Stimulated activated naive B cell treated with anti-CD40 and anti-IgM and Interleukin-4, amounts not matched to agents 10 μg/mL and 1 μg/mL and 100 μg/mL, for 72 hours (primary cell): ENCODE measurements around the gene CCZ1.
A peak's percentile ranks its signal among the peaks of the same experiment; 100 is the strongest.
"Not testable (repeated sequence)": the region's sequence is repeated elsewhere in the genome, so short reads cannot be mapped to it uniquely, and the experiment has no call there.

Experiments used
- ATAC-seq, 2 donors: fragments of 150-1000 bp; cut with Tn5 transposase; replicated peaks; 2 replicates each; pipeline ENCODE4 v1.10.0; 2021; ENCODE audit warnings: moderate library complexity in 1 of 2
- DNase-seq: peaks from one replicate; pipeline ENCODE4 v3.0.0; 2021
- H3K27ac Mint-ChIP-seq: one replicate; pipeline ENCODE4 v1.8.0; 2022; ENCODE audit warnings: mild to moderate bottlenecking, mixed read lengths
- H3K27me3 Mint-ChIP-seq, 2 donors: one replicate each; pipeline ENCODE4 v1.8.0; 2022; ENCODE audit warnings: mixed read lengths in 2 of 2
- H3K36me3 Mint-ChIP-seq, 2 donors: one replicate each; pipeline ENCODE4 v1.8.0; 2022; ENCODE audit warnings: mixed read lengths in 2 of 2, mild to moderate bottlenecking in 1 of 2
- H3K4me1 Mint-ChIP-seq, 2 donors: one replicate each; pipeline ENCODE4 v1.8.0; 2022; ENCODE audit warnings: mixed read lengths in 2 of 2, mild to moderate bottlenecking in 1 of 2
- H3K4me3 Mint-ChIP-seq, 2 donors: one replicate each; pipeline ENCODE4 v1.8.0; 2022; ENCODE audit warnings: mild to moderate bottlenecking in 2 of 2, mixed read lengths in 2 of 2, moderate library complexity in 1 of 2
- H3K9me3 Mint-ChIP-seq, 2 donors: one replicate each; pipeline ENCODE4 v1.8.0; 2022; ENCODE audit warnings: mixed read lengths in 2 of 2, mild to moderate bottlenecking in 1 of 2

Gene CCZ1

GRCh38 chr7:5934945-5935450 lies 36.5 kb downstream of the CCZ1 start:
- not testable (repeated sequence) for H3K36me3 Mint-ChIP-seq, DNase-seq, H3K4me3 Mint-ChIP-seq, H3K27ac Mint-ChIP-seq, ATAC-seq, H3K27me3 Mint-ChIP-seq, H3K9me3 Mint-ChIP-seq, H3K4me1 Mint-ChIP-seq

GRCh38 chr7:5963205-5963604 lies 64.7 kb downstream of the CCZ1 start:
- not testable (repeated sequence) for H3K9me3 Mint-ChIP-seq, H3K27me3 Mint-ChIP-seq, H3K27ac Mint-ChIP-seq, H3K4me1 Mint-ChIP-seq, ATAC-seq, H3K36me3 Mint-ChIP-seq, DNase-seq, H3K4me3 Mint-ChIP-seq

GRCh38 chr7:5963810-5964209 lies 65.3 kb downstream of the CCZ1 start:
- not testable (repeated sequence) for H3K4me1 Mint-ChIP-seq, H3K4me3 Mint-ChIP-seq, H3K36me3 Mint-ChIP-seq, ATAC-seq, H3K27ac Mint-ChIP-seq, H3K9me3 Mint-ChIP-seq, DNase-seq, H3K27me3 Mint-ChIP-seq

- not testable (repeated sequence) for DNase-seq, H3K27ac Mint-ChIP-seq, H3K36me3 Mint-ChIP-seq, H3K27me3 Mint-ChIP-seq, H3K9me3 Mint-ChIP-seq, H3K4me3 Mint-ChIP-seq, H3K4me1 Mint-ChIP-seq
- ATAC-seq: peak; percentile 27 to 38
These were observed 71.9 kb downstream of the CCZ1 start, which contains the start of gene RSPH10B for GRCh38 chr7:5970347-5970911. RSPH10B (minus strand) TSS chr7:5970689; CDS start chr7:5967116, 3,573 bp downstream.

- DNase-seq, ATAC-seq, H3K9me3 Mint-ChIP-seq, H3K36me3 Mint-ChIP-seq, H3K27me3 Mint-ChIP-seq, H3K4me3 Mint-ChIP-seq, H3K4me1 Mint-ChIP-seq, H3K27ac Mint-ChIP-seq: not testable (repeated sequence)
These were observed 75.0 kb downstream of the CCZ1 start for GRCh38 chr7:5973580-5973979.
